Neural progenitor cell (in vitro differentiated cells): ENCODE measurements around the gene CREBL2. TPM values are rescaled to one million over a fixed set of nuclear protein-coding genes. Genes with fewer than 3 reads are reported as not detected.

ENCODE experiments used
- DNase-seq: peaks from one replicate; pipeline ENCODE4 v3.0.0-alpha.2; 2016; ENCODE audit warnings: low spot score
- H2AFZ ChIP-seq: fragments of 200-600 bp; sonication (generic); replicated peaks from 2 replicates; pipeline ENCODE4 v1.6.1; 2016; ENCODE audit warnings: antibody characterized with exemption
- H3F3A ChIP-seq: fragments of 200-600 bp; sonication (generic); 2 replicates; pipeline ENCODE4 v1.6.1; 2016; ENCODE audit warnings: antibody characterized with exemption, low read depth
- H3K27ac ChIP-seq: fragments of 200-600 bp; sonication (generic); 2 replicates; pipeline ENCODE4 v1.5.1; 2016; ENCODE audit warnings: mild to moderate bottlenecking
- H3K27me3 ChIP-seq: fragments of 200-600 bp; sonication (generic); 2 replicates; pipeline ENCODE4 v1.6.1; 2016; ENCODE audit warnings: mild to moderate bottlenecking, moderate library complexity
- H3K36me3 ChIP-seq: fragments of 200-600 bp; sonication (generic); 2 replicates; pipeline ENCODE4 v1.5.1; 2016
- H3K4me1 ChIP-seq: fragments of 200-600 bp; sonication (generic); 2 replicates; pipeline ENCODE4 v1.6.1; 2016; ENCODE audit warnings: mixed run types
- H3K4me2 ChIP-seq: fragments of 200-600 bp; sonication (generic); 2 replicates; pipeline ENCODE4 v1.6.1; 2016
- H3K4me3 ChIP-seq: fragments of 200-600 bp; sonication (generic); 2 replicates; pipeline ENCODE4 v1.5.1; 2016
- H3K79me2 ChIP-seq: fragments of 200-600 bp; sonication (generic); 2 replicates; pipeline ENCODE4 v1.6.1; 2016; ENCODE audit warnings: low read depth
- H3K9ac ChIP-seq: fragments of 200-600 bp; sonication (generic); 2 replicates; pipeline ENCODE4 v1.6.1; 2016
- H3K9me3 ChIP-seq: fragments of 200-600 bp; sonication (generic); 2 replicates; pipeline ENCODE4 v1.5.1; 2016; ENCODE audit warnings: low read depth
- H4K20me1 ChIP-seq: fragments of 200-600 bp; sonication (generic); 2 replicates; pipeline ENCODE4 v1.6.1; 2016; ENCODE audit warnings: low read depth
- H3K27ac Mint-ChIP-seq: 3 replicates; pipeline ENCODE4 v1.8.0; 2021; ENCODE audit warnings: mixed read lengths
- H3K27me3 Mint-ChIP-seq: 2 replicates; pipeline ENCODE4 v1.8.0; 2022; ENCODE audit warnings: low read depth, mild to moderate bottlenecking, inconsistent platforms, moderate library complexity, mixed read lengths; ENCODE audit not compliant: insufficient read depth
- H3K36me3 Mint-ChIP-seq: 3 replicates; pipeline ENCODE4 v1.8.0; 2021; ENCODE audit warnings: mixed read lengths
- H3K4me1 Mint-ChIP-seq: 3 replicates; pipeline ENCODE4 v1.8.0; 2021; ENCODE audit warnings: mixed read lengths
- H3K4me3 Mint-ChIP-seq: 3 replicates; pipeline ENCODE4 v1.8.0; 2021; ENCODE audit warnings: mild to moderate bottlenecking, moderate library complexity, mixed read lengths
- H3K9me3 Mint-ChIP-seq: 3 replicates; pipeline ENCODE4 v1.8.0; 2020; ENCODE audit warnings: mixed read lengths
- CTCF ChIP-seq: fragments of 200-600 bp; sonication (generic); IDR thresholded peaks from 2 replicates; pipeline ENCODE4 v1.5.1; 2017; ENCODE audit warnings: antibody characterized with exemption, mild to moderate bottlenecking
- EZH2 ChIP-seq: fragments of 200-600 bp; sonication (generic); IDR thresholded peaks from 2 replicates; pipeline ENCODE4 v1.6.1; 2017; ENCODE audit warnings: antibody characterized with exemption, mild to moderate bottlenecking, moderate library complexity
- EZH2phosphoT487 ChIP-seq: fragments of 200-600 bp; sonication (generic); IDR thresholded peaks from 2 replicates; pipeline ENCODE4 v1.6.1; 2017; ENCODE audit warnings: antibody characterized with exemption
- total RNA-seq: library from RNA; depleted of rRNA; stranded (reverse); fragments of >200 nt; gene quantifications from 2 replicates; pipeline ENCODE4 v1.2.3, GENCODE V29; 2015; ENCODE audit warnings: low replicate concordance

Gene CREBL2
- total RNA-seq, 1 donor from 2014 or later: 31.4 TPM

GRCh38 chr12:12624498-12624992 is 12.9 kb downstream of the CREBL2 start:
- peaks cover 10% of the 10 kb centered on the region for H3K9me3 Mint-ChIP-seq
- Histone ChIP-seq H2AFZ (no peak overlapping the region), H3K9me3 (no peaks in the 10 kb centered on the region), H3K79me2 (peaks cover 18% of the 10 kb centered on the region), H3K27ac (peak overlapping the region; percentile 77), H3F3A (peaks cover 17% of the 10 kb centered on the region), H3K4me1 (peaks cover 10% of the 10 kb centered on the region), H3K27me3 (no peaks in the 10 kb centered on the region), H3K9ac (no peak overlapping the region), H4K20me1 (peaks cover 7% of the 10 kb centered on the region), H3K4me3 (no peak overlapping the region), H3K36me3 (no peaks in the 10 kb centered on the region), H3K4me2 (peak overlapping the region; percentile 39)
- no peak overlapping the region for H3K4me3 Mint-ChIP-seq
- TF ChIP-seq EZH2 (no peak), EZH2phosphoT487 (no peak), CTCF (no peak)
- peaks cover 1% of the 10 kb centered on the region for H3K4me1 Mint-ChIP-seq
- H3K27me3 Mint-ChIP-seq: no peaks in the 10 kb centered on the region
- peak; percentile 52 for DNase-seq
- H3K36me3 Mint-ChIP-seq: peaks cover 15% of the 10 kb centered on the region
- no peak overlapping the region for H3K27ac Mint-ChIP-seq

- no peaks in the 10 kb centered on the region for H3K27me3 Mint-ChIP-seq
- Histone ChIP-seq H3K9me3 (no peaks in the 10 kb centered on the region), H2AFZ (no peak overlapping the region), H3K79me2 (peaks cover 20% of the 10 kb centered on the region), H3K4me3 (no peak overlapping the region), H3K27ac (no peak overlapping the region), H3K27me3 (no peaks in the 10 kb centered on the region), H4K20me1 (peaks cover 7% of the 10 kb centered on the region), H3K4me2 (no peak overlapping the region), H3K9ac (no peak overlapping the region), H3F3A (peaks cover 17% of the 10 kb centered on the region), H3K36me3 (no peaks in the 10 kb centered on the region), H3K4me1 (peaks cover 10% of the 10 kb centered on the region)
- peaks cover 7% of the 10 kb centered on the region for H3K9me3 Mint-ChIP-seq
- TF ChIP-seq CTCF (no peak), EZH2 (no peak), EZH2phosphoT487 (no peak)
- peaks cover 5% of the 10 kb centered on the region for H3K4me1 Mint-ChIP-seq
- peaks cover 11% of the 10 kb centered on the region for H3K36me3 Mint-ChIP-seq
- no peak overlapping the region for H3K27ac Mint-ChIP-seq
- H3K4me3 Mint-ChIP-seq: no peak overlapping the region
- no peak for DNase-seq
These were observed 14.8 kb downstream of the CREBL2 start for GRCh38 chr12:12626471-12626870.

- no peaks in the 10 kb centered on the region for H3K27me3 Mint-ChIP-seq
- H3K9me3 Mint-ChIP-seq: peaks cover 7% of the 10 kb centered on the region
- H3K79me2 ChIP-seq: peaks cover 22% of the 10 kb centered on the region
- peaks cover 5% of the 10 kb centered on the region for H3K4me1 Mint-ChIP-seq
- H3K4me3 ChIP-seq: no peak overlapping the region
- H3K4me2 ChIP-seq: no peak overlapping the region
- no peak overlapping the region for H3K4me3 Mint-ChIP-seq
- DNase-seq: no peak
- H3K27me3 ChIP-seq: no peaks in the 10 kb centered on the region
- peaks cover 17% of the 10 kb centered on the region for H3F3A ChIP-seq
- peaks cover 11% of the 10 kb centered on the region for H3K36me3 Mint-ChIP-seq
- H2AFZ ChIP-seq: no peak overlapping the region
- TF ChIP-seq EZH2phosphoT487 (no peak), EZH2 (no peak), CTCF (no peak)
- no peak overlapping the region for H3K27ac Mint-ChIP-seq
- no peak overlapping the region for H3K9ac ChIP-seq
- peaks cover 7% of the 10 kb centered on the region for H4K20me1 ChIP-seq
- H3K4me1 ChIP-seq: peaks cover 10% of the 10 kb centered on the region
- no peaks in the 10 kb centered on the region for H3K9me3 ChIP-seq
- H3K36me3 ChIP-seq: no peaks in the 10 kb centered on the region
- no peak overlapping the region for H3K27ac ChIP-seq
These were observed 15.7 kb downstream of the CREBL2 start for GRCh38 chr12:12627308-12627827.
